Panc1 (cell line): ENCODE measurements around the gene CORO1C. TPM values are rescaled to one million over a fixed set of nuclear protein-coding genes. Genes with fewer than 3 reads are reported as not detected.

Source experiments
- ATAC-seq: fragments of 200-7000 bp; cut with Tn5 transposase; 2 replicates; pipeline ENCODE4 v1.9.1; 2020; ENCODE audit warnings: mild to moderate bottlenecking, moderate library complexity
- BruUV-seq: library from RNA; stranded (reverse); fragments of 400-500 nt; replicated peaks from 2 replicates; lab custom pipeline; 2021; lab: Mats Ljungman, UMichigan
- CTCF ChIA-PET: fragments of 300-600 bp; sonication (Branson Sonifier 250); formaldehyde crosslinking; loops from one replicate; lab custom pipeline; 2022; ENCODE audit warnings: antibody characterized with exemption; lab: Charles Lee
- POLR2A ChIA-PET: fragments of 300-600 bp; sonication (Branson Sonifier 250); formaldehyde crosslinking; loops from one replicate; lab custom pipeline; 2022; ENCODE audit warnings: antibody characterized with exemption; lab: Charles Lee
- DNase-seq: peaks from one replicate; pipeline ENCODE4 v3.0.0-alpha.2; 2010; ENCODE audit warnings: low read depth, low spot score
- H3K27ac ChIP-seq: 2 replicates; pipeline ENCODE4 v1.5.1; 2011; ENCODE audit warnings: mild to moderate bottlenecking, low read length, inconsistent platforms
- H3K27me3 ChIP-seq: fragments of 200-500 bp; sonication (Bioruptor generic); 2 replicates; pipeline ENCODE4 v1.6.0; 2014; ENCODE audit warnings: low read length, inconsistent platforms; ENCODE audit not compliant: control insufficient read depth, insufficient read depth
- H3K36me3 ChIP-seq: fragments of 200-500 bp; sonication (Bioruptor generic); 2 replicates; pipeline ENCODE4 v1.5.1; 2014; ENCODE audit warnings: inconsistent platforms, mild to moderate bottlenecking, low read length, moderate library complexity; ENCODE audit not compliant: control insufficient read depth, insufficient read depth
- H3K4me1 ChIP-seq: 2 replicates; pipeline ENCODE4 v1.5.1; 2011; ENCODE audit warnings: inconsistent platforms, mild to moderate bottlenecking, low read length, moderate library complexity; ENCODE audit not compliant: control insufficient read depth, insufficient read depth
- H3K4me3 ChIP-seq, 2 experiments: 2 replicates each; pipeline ENCODE4 v1.5.1; 2011 to 2012; ENCODE audit warnings: low read depth in 2 of 2, low read length in 2 of 2, mild to moderate bottlenecking in 2 of 2, inconsistent platforms in 1 of 2, moderate library complexity in 1 of 2
- H3K9me3 ChIP-seq: fragments of 200-500 bp; sonication (Bioruptor generic); 2 replicates; pipeline ENCODE4 v1.5.1; 2014; ENCODE audit warnings: low read depth, mild to moderate bottlenecking, inconsistent platforms, low read length, moderate library complexity; ENCODE audit not compliant: control insufficient read depth, insufficient read depth
- POLR2AphosphoS5 ChIP-seq: IDR thresholded peaks from 2 replicates; pipeline ENCODE4 v1.6.1; 2012; ENCODE audit warnings: mild to moderate bottlenecking, low read depth, low read length, moderate library complexity
- SIN3A ChIP-seq: IDR thresholded peaks from 2 replicates; pipeline ENCODE4 v1.6.1; 2012; ENCODE audit warnings: low read depth, mild to moderate bottlenecking, low read length, moderate library complexity, borderline replicate concordance; ENCODE audit not compliant: insufficient read depth
- TCF7L2 ChIP-seq: IDR thresholded peaks from 2 replicates; pipeline ENCODE4 v1.6.1; 2011; ENCODE audit warnings: mild to moderate bottlenecking, low read depth, low read length, inconsistent platforms
- in situ Hi-C: cut with HindIII; loops from 2 replicates; pipeline ENCODE4 v1.10.0; 2016; ENCODE audit warnings: low sequenced_read_pairs, low pct_unique_long_range_greater_than_20kb
- intact Hi-C: fragments of 100-400 bp; cut with micrococcal nuclease; formaldehyde crosslinking; loops from one replicate; pipeline ENCODE4 v1.10.0; 2022; ENCODE audit not compliant: unreplicated experiment
- total RNA-seq: library from RNA; stranded (reverse); gene quantifications from one replicate; pipeline ENCODE4 v1.2.1, GENCODE V29; 2021; ENCODE audit not compliant: unreplicated experiment
- TF ChIP-seq, protein P1 (sequence below), 2 experiments: IDR thresholded peaks; 2 replicates each; pipeline ENCODE4 v1.6.1; 2011 to 2012; ENCODE audit warnings: low read depth in 2 of 2, control low read depth in 1 of 2, low read length in 1 of 2, mild to moderate bottlenecking in 1 of 2, moderate library complexity in 1 of 2; ENCODE audit not compliant: insufficient read depth in 1 of 2
- TF ChIP-seq, protein P2 (sequence below): fragments of 450-650 bp; IDR thresholded peaks from 2 replicates; pipeline ENCODE4 v1.5.1; 2017; ENCODE audit warnings: mild to moderate bottlenecking

The CORO1C gene
- total RNA-seq, 1 experiment from 2014 or later, result 165 TPM

GRCh38 chr12:108646600-108647579 lies 84.4 kb downstream of the CORO1C start:
- no peak for TF ChIP-seq TCF7L2
- TF ChIP-seq, protein P1, sequence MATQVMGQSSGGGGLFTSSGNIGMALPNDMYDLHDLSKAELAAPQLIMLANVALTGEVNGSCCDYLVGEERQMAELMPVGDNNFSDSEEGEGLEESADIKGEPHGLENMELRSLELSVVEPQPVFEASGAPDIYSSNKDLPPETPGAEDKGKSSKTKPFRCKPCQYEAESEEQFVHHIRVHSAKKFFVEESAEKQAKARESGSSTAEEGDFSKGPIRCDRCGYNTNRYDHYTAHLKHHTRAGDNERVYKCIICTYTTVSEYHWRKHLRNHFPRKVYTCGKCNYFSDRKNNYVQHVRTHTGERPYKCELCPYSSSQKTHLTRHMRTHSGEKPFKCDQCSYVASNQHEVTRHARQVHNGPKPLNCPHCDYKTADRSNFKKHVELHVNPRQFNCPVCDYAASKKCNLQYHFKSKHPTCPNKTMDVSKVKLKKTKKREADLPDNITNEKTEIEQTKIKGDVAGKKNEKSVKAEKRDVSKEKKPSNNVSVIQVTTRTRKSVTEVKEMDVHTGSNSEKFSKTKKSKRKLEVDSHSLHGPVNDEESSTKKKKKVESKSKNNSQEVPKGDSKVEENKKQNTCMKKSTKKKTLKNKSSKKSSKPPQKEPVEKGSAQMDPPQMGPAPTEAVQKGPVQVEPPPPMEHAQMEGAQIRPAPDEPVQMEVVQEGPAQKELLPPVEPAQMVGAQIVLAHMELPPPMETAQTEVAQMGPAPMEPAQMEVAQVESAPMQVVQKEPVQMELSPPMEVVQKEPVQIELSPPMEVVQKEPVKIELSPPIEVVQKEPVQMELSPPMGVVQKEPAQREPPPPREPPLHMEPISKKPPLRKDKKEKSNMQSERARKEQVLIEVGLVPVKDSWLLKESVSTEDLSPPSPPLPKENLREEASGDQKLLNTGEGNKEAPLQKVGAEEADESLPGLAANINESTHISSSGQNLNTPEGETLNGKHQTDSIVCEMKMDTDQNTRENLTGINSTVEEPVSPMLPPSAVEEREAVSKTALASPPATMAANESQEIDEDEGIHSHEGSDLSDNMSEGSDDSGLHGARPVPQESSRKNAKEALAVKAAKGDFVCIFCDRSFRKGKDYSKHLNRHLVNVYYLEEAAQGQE (IDR thresholded peaks at IDR 0.05; ENCODE audit: insufficient read depth in 1 of 2, low read depth in 2 of 2, low read length in 1 of 2), result no peak
- TF ChIP-seq, protein P2, sequence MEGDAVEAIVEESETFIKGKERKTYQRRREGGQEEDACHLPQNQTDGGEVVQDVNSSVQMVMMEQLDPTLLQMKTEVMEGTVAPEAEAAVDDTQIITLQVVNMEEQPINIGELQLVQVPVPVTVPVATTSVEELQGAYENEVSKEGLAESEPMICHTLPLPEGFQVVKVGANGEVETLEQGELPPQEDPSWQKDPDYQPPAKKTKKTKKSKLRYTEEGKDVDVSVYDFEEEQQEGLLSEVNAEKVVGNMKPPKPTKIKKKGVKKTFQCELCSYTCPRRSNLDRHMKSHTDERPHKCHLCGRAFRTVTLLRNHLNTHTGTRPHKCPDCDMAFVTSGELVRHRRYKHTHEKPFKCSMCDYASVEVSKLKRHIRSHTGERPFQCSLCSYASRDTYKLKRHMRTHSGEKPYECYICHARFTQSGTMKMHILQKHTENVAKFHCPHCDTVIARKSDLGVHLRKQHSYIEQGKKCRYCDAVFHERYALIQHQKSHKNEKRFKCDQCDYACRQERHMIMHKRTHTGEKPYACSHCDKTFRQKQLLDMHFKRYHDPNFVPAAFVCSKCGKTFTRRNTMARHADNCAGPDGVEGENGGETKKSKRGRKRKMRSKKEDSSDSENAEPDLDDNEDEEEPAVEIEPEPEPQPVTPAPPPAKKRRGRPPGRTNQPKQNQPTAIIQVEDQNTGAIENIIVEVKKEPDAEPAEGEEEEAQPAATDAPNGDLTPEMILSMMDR, result no peak
- no peak for TF ChIP-seq SIN3A
- TF ChIP-seq POLR2AphosphoS5, result no peak
- no peak for ATAC-seq
- Histone ChIP-seq H3K36me3 (peaks cover 10% of the 10 kb centered on the region), H3K9me3 (no peaks in the 10 kb centered on the region), H3K27ac (no peak overlapping the region), H3K4me1 (peaks cover 3% of the 10 kb centered on the region; the same call in 1 of the 2 replicates), H3K4me3 (no peak overlapping the region), H3K27me3 (no peaks in the 10 kb centered on the region)
- DNase-seq, result no peak
- CTCF ChIA-PET, result no interaction called here
- POLR2A ChIA-PET, result no interaction called here
- in situ Hi-C loops (no loop called here), intact Hi-C loops (no loop called here)
- BruUV-seq, result no TSS peak

DNA sequence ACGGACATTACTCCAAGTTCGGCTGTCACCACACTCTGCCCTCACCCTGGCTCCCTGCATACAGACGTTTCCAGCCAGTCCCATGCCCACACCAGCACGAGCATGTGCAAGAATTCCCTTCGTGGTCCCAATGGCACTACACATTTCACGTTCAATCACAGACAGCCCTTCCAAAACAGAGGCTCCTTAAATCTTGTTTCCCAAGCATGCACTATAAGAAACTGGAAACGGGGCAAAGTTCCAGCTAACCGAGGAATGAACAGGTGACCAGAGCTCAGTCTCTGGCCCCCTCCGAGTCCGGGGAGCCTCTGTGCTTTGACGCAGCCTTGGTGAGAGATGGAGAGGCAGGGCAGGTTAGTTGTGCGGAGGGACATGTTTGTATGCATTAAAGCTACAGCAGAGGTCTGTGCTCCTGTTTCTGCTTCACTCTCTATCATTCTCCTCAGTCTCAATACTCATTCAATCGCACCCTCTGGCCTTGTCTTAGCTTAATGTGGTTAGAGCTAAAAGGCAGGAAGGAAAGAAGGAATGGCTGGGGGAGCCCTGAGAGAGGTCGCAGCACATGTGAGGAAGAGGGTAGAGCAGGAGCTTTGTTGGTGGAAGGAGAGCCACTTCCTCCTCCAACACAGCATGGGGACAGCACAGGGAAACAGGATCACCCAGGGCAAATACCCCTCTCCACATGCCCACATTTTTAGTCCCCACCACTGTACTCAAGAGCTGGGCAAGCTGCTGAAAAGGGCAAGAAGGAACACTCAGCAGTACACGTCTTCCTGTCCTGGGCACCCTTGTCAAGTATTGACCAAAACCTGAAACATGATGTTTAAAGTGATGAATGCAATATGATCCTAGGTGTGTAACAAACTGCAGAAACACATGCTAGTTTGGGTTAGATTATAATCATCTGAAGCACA lies 85.4 kb downstream of the CORO1C start:
- DNase-seq (no peak), ATAC-seq (no peak)
- POLR2A ChIA-PET, result interaction anchor here (0.7 kb wide), 1 partner anchor 145 kb away, joined by 11 read pairs; no protein-coding TSS in a partner anchor
- CTCF ChIA-PET, result no interaction called here
- no TSS peak for BruUV-seq
- Histone ChIP-seq H3K36me3 (peaks cover 10% of the 10 kb centered on the region; the same call in 1 of the 2 replicates), H3K27me3 (no peaks in the 10 kb centered on the region), H3K9me3 (no peaks in the 10 kb centered on the region), H3K4me1 (peaks cover 3% of the 10 kb centered on the region; the same call in 1 of the 2 replicates), H3K4me3 (no peak overlapping the region), H3K27ac (no peak overlapping the region)
- TF ChIP-seq TCF7L2, result no peak
- TF ChIP-seq, protein P1 (IDR thresholded peaks at IDR 0.05; ENCODE audit: insufficient read depth in 1 of 2, low read depth in 2 of 2, low read length in 1 of 2), result no peak
- TF ChIP-seq SIN3A, result no peak
- TF ChIP-seq, protein P2, result no peak
- TF ChIP-seq POLR2AphosphoS5, result no peak
- intact Hi-C loops (no loop called here), in situ Hi-C loops (no loop called here)
